HL-60 (cell line): ENCODE data around the gene ERCC6L2.

Experiments
- GABPA ChIP-seq: IDR thresholded peaks from 2 replicates; pipeline ENCODE4 v1.6.1; 2012; ENCODE audit warnings: low read depth
- POLR2AphosphoS5 ChIP-seq: IDR thresholded peaks from 2 replicates; pipeline ENCODE4 v1.6.1; 2012; ENCODE audit warnings: low read depth
- TF ChIP-seq, protein P1 (sequence below): IDR thresholded peaks from one replicate; pipeline ENCODE4 v1.5.1; 2011; ENCODE audit warnings: low read length, control low read depth, inconsistent platforms; ENCODE audit not compliant: insufficient read depth

DNA sequence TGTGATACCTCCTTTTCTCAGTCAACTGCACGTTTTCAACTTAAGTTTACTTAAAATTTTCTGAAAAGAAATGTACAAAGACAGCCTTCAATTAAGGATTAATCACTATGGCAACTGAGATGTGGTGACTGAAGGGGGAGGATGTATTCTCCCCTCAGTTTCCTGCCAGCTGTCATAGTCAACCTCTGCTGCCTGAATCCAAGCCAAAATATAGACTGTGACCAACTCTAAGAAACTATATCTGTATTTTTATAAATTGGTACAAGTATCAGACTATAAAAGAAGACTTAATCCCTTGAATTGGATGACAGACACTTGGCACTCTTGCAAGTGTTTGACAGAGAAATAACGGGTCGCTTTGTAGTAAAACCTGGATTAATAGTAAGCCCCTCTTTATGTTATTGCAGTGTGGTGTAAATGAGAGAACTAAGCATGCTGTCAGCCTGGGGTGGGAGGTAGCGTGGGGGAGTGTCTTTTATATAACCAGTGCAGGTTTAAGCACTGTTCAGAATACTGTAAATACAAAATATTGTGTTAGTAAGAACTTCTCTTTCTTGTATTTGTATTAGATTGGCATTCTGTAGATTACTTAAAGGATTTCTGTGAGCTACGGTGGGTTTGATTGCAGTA is 106.4 kb downstream of the ERCC6L2 start:
- TF ChIP-seq, protein P1, sequence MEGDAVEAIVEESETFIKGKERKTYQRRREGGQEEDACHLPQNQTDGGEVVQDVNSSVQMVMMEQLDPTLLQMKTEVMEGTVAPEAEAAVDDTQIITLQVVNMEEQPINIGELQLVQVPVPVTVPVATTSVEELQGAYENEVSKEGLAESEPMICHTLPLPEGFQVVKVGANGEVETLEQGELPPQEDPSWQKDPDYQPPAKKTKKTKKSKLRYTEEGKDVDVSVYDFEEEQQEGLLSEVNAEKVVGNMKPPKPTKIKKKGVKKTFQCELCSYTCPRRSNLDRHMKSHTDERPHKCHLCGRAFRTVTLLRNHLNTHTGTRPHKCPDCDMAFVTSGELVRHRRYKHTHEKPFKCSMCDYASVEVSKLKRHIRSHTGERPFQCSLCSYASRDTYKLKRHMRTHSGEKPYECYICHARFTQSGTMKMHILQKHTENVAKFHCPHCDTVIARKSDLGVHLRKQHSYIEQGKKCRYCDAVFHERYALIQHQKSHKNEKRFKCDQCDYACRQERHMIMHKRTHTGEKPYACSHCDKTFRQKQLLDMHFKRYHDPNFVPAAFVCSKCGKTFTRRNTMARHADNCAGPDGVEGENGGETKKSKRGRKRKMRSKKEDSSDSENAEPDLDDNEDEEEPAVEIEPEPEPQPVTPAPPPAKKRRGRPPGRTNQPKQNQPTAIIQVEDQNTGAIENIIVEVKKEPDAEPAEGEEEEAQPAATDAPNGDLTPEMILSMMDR, result no peak
- no peak for TF ChIP-seq POLR2AphosphoS5
- TF ChIP-seq GABPA, result no peak
